Neural progenitor cell (in vitro differentiated cells): Measurements from ENCODE around the gene TRIM41. TPM values are rescaled to one million over a fixed set of nuclear protein-coding genes. Genes with fewer than 3 reads are reported as not detected.

ENCODE experiments used
- DNase-seq: peaks from one replicate; pipeline ENCODE4 v3.0.0-alpha.2; 2016; ENCODE audit warnings: low spot score
- H2AFZ ChIP-seq: fragments of 200-600 bp; sonication (generic); replicated peaks from 2 replicates; pipeline ENCODE4 v1.6.1; 2016; ENCODE audit warnings: antibody characterized with exemption
- H3F3A ChIP-seq: fragments of 200-600 bp; sonication (generic); 2 replicates; pipeline ENCODE4 v1.6.1; 2016; ENCODE audit warnings: antibody characterized with exemption, low read depth
- H3K27ac ChIP-seq: fragments of 200-600 bp; sonication (generic); 2 replicates; pipeline ENCODE4 v1.5.1; 2016; ENCODE audit warnings: mild to moderate bottlenecking
- H3K27me3 ChIP-seq: fragments of 200-600 bp; sonication (generic); 2 replicates; pipeline ENCODE4 v1.6.1; 2016; ENCODE audit warnings: mild to moderate bottlenecking, moderate library complexity
- H3K36me3 ChIP-seq: fragments of 200-600 bp; sonication (generic); 2 replicates; pipeline ENCODE4 v1.5.1; 2016
- H3K4me1 ChIP-seq: fragments of 200-600 bp; sonication (generic); 2 replicates; pipeline ENCODE4 v1.6.1; 2016; ENCODE audit warnings: mixed run types
- H3K4me2 ChIP-seq: fragments of 200-600 bp; sonication (generic); 2 replicates; pipeline ENCODE4 v1.6.1; 2016
- H3K4me3 ChIP-seq: fragments of 200-600 bp; sonication (generic); 2 replicates; pipeline ENCODE4 v1.5.1; 2016
- H3K79me2 ChIP-seq: fragments of 200-600 bp; sonication (generic); 2 replicates; pipeline ENCODE4 v1.6.1; 2016; ENCODE audit warnings: low read depth
- H3K9ac ChIP-seq: fragments of 200-600 bp; sonication (generic); 2 replicates; pipeline ENCODE4 v1.6.1; 2016
- H3K9me3 ChIP-seq: fragments of 200-600 bp; sonication (generic); 2 replicates; pipeline ENCODE4 v1.5.1; 2016; ENCODE audit warnings: low read depth
- H4K20me1 ChIP-seq: fragments of 200-600 bp; sonication (generic); 2 replicates; pipeline ENCODE4 v1.6.1; 2016; ENCODE audit warnings: low read depth
- H3K27ac Mint-ChIP-seq: 3 replicates; pipeline ENCODE4 v1.8.0; 2021; ENCODE audit warnings: mixed read lengths
- H3K27me3 Mint-ChIP-seq: 2 replicates; pipeline ENCODE4 v1.8.0; 2022; ENCODE audit warnings: low read depth, mild to moderate bottlenecking, inconsistent platforms, moderate library complexity, mixed read lengths; ENCODE audit not compliant: insufficient read depth
- H3K36me3 Mint-ChIP-seq: 3 replicates; pipeline ENCODE4 v1.8.0; 2021; ENCODE audit warnings: mixed read lengths
- H3K4me1 Mint-ChIP-seq: 3 replicates; pipeline ENCODE4 v1.8.0; 2021; ENCODE audit warnings: mixed read lengths
- H3K4me3 Mint-ChIP-seq: 3 replicates; pipeline ENCODE4 v1.8.0; 2021; ENCODE audit warnings: mild to moderate bottlenecking, moderate library complexity, mixed read lengths
- H3K9me3 Mint-ChIP-seq: 3 replicates; pipeline ENCODE4 v1.8.0; 2020; ENCODE audit warnings: mixed read lengths
- CTCF ChIP-seq: fragments of 200-600 bp; sonication (generic); IDR thresholded peaks from 2 replicates; pipeline ENCODE4 v1.5.1; 2017; ENCODE audit warnings: antibody characterized with exemption, mild to moderate bottlenecking
- EZH2 ChIP-seq: fragments of 200-600 bp; sonication (generic); IDR thresholded peaks from 2 replicates; pipeline ENCODE4 v1.6.1; 2017; ENCODE audit warnings: antibody characterized with exemption, mild to moderate bottlenecking, moderate library complexity
- EZH2phosphoT487 ChIP-seq: fragments of 200-600 bp; sonication (generic); IDR thresholded peaks from 2 replicates; pipeline ENCODE4 v1.6.1; 2017; ENCODE audit warnings: antibody characterized with exemption
- total RNA-seq: library from RNA; depleted of rRNA; stranded (reverse); fragments of >200 nt; gene quantifications from 2 replicates; pipeline ENCODE4 v1.2.3, GENCODE V29; 2015; ENCODE audit warnings: low replicate concordance

The TRIM41 gene
- total RNA-seq, 1 donor from 2014 or later = 8.1 TPM

GRCh38 chr5:181195249-181195761 is 27.8 kb upstream of the TRIM41 start:
- Histone ChIP-seq H3K9ac (no peak overlapping the region), H3F3A (peaks cover 7% of the 10 kb centered on the region), H3K4me1 (peaks cover 18% of the 10 kb centered on the region), H3K36me3 (no peaks in the 10 kb centered on the region), H3K27ac (no peak overlapping the region), H3K27me3 (peaks cover 61% of the 10 kb centered on the region), H3K9me3 (no peaks in the 10 kb centered on the region), H4K20me1 (peaks cover 10% of the 10 kb centered on the region), H2AFZ (no peak overlapping the region), H3K4me2 (no peak overlapping the region), H3K4me3 (no peak overlapping the region), H3K79me2 (no peaks in the 10 kb centered on the region)
- DNase-seq = no peak
- Mint-ChIP-seq H3K36me3 (no peaks in the 10 kb centered on the region), H3K27ac (no peak overlapping the region), H3K27me3 (peaks cover 42% of the 10 kb centered on the region), H3K9me3 (peaks cover 7% of the 10 kb centered on the region), H3K4me3 (no peak overlapping the region), H3K4me1 (peaks cover 35% of the 10 kb centered on the region)
- TF ChIP-seq EZH2 (no peak), CTCF (no peak), EZH2phosphoT487 (no peak)

GRCh38 chr5:181197326-181197951 is 25.6 kb upstream of the TRIM41 start:
- H3K9me3 Mint-ChIP-seq = no peaks in the 10 kb centered on the region
- H3K4me2 ChIP-seq = no peak overlapping the region
- peaks cover 29% of the 10 kb centered on the region for H3K4me1 Mint-ChIP-seq
- no peaks in the 10 kb centered on the region for H3K79me2 ChIP-seq
- H2AFZ ChIP-seq = no peak overlapping the region
- no peak overlapping the region for H3K27ac ChIP-seq
- TF ChIP-seq EZH2 = no peak
- TF ChIP-seq EZH2phosphoT487 = no peak
- no peak for TF ChIP-seq CTCF
- H4K20me1 ChIP-seq = no peaks in the 10 kb centered on the region
- no peaks in the 10 kb centered on the region for H3K9me3 ChIP-seq
- H3K9ac ChIP-seq = no peak overlapping the region
- H3K36me3 ChIP-seq = no peaks in the 10 kb centered on the region
- H3K4me1 ChIP-seq = peaks cover 18% of the 10 kb centered on the region
- peaks cover 36% of the 10 kb centered on the region for H3K27me3 Mint-ChIP-seq
- H3K36me3 Mint-ChIP-seq = no peaks in the 10 kb centered on the region
- no peak overlapping the region for H3K27ac Mint-ChIP-seq
- no peak overlapping the region for H3K4me3 Mint-ChIP-seq
- peaks cover 7% of the 10 kb centered on the region for H3F3A ChIP-seq
- H3K27me3 ChIP-seq = peaks cover 68% of the 10 kb centered on the region
- no peak overlapping the region for H3K4me3 ChIP-seq
- no peak for DNase-seq

- Mint-ChIP-seq H3K9me3 (no peaks in the 10 kb centered on the region), H3K36me3 (no peaks in the 10 kb centered on the region), H3K27me3 (peaks cover 39% of the 10 kb centered on the region), H3K4me3 (no peak overlapping the region), H3K27ac (no peak overlapping the region), H3K4me1 (peaks cover 25% of the 10 kb centered on the region)
- Histone ChIP-seq H3K4me2 (peak overlapping the region; percentile 45), H3K79me2 (no peaks in the 10 kb centered on the region), H3K4me1 (peaks cover 18% of the 10 kb centered on the region), H3K27me3 (peaks cover 68% of the 10 kb centered on the region), H3K27ac (no peak overlapping the region), H4K20me1 (peaks cover under 1% of the 10 kb centered on the region), H3K9ac (no peak overlapping the region), H3F3A (peaks cover 12% of the 10 kb centered on the region), H3K36me3 (no peaks in the 10 kb centered on the region), H2AFZ (no peak overlapping the region), H3K4me3 (no peak overlapping the region), H3K9me3 (no peaks in the 10 kb centered on the region)
- DNase-seq = no peak
- TF ChIP-seq EZH2 (no peak), EZH2phosphoT487 (no peak), CTCF (no peak)
Observed at GRCh38 chr5:181198106-181198685, 24.9 kb upstream of the TRIM41 start.
